Subcutaneous adipose tissue (tissue), 4 donors: ENCODE measurements around the gene MAGEB1. TPM values are rescaled to one million over a fixed set of nuclear protein-coding genes. Genes with fewer than 3 reads are reported as not detected.

Experiments
- CTCF ChIP-seq: fragments of 450-650 bp; IDR thresholded peaks from one replicate; pipeline ENCODE4 v1.5.1; 2016; ENCODE audit warnings: low read depth, mild to moderate bottlenecking, control low read depth, antibody characterized with exemption, moderate library complexity
- total RNA-seq, 4 donors: library from RNA; depleted of rRNA; stranded (reverse); fragments of >200 nt; gene quantifications; one replicate each; pipeline ENCODE4 v1.1.0, GENCODE V29; 2016

MAGEB1 gene
- total RNA-seq, 4 donors from 2014 or later: not detected

DNA sequence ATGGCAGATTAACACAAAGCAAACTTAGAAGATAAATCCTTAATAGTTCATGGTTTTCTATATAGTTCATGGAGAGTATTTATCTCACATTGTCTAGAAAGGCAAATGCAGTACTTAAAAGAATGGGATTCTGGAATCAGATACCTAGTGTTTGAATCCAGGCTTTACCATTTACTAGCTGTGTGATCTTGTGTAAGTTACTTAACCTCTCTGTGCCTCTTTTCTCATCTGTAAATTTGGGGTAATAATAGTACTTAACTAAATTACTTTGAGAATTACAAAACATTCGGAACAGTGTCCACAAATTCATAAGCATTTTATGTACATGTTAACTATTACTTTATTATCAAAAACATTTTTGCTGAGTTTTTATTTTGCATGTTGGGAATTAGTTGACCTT is 15.8 kb downstream of the MAGEB1 start:
- no peak for TF ChIP-seq CTCF

- TF ChIP-seq CTCF: no peak
These were observed 23.7 kb downstream of the MAGEB1 start for GRCh38 chrX:30270639-30271038.

- no peak for TF ChIP-seq CTCF
These were observed 28.6 kb downstream of the MAGEB1 start for GRCh38 chrX:30275498-30275897.

GRCh38 chrX:30278365-30278764 is 31.4 kb downstream of the MAGEB1 start:
- TF ChIP-seq CTCF: no peak

DNA sequence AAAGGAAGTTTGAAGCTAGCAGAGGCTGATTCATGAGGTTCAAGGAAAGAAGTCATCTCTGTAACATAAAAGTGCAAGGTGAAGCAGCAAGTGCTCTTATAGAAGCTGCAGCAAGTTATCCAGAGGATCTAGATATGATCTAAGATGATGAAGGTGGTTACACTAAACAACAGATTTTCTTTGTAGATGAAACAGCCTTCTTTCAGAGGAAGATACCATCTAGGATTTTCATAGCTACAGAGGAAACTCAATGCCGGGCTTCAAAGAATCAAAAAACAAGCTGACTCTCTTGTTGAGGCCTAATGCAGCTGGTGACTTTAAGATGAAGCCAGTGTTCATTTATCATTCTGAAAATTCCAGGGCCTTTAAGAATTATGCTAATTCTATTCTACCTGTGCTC is 33.5 kb downstream of the MAGEB1 start:
- TF ChIP-seq CTCF: no peak

DNA sequence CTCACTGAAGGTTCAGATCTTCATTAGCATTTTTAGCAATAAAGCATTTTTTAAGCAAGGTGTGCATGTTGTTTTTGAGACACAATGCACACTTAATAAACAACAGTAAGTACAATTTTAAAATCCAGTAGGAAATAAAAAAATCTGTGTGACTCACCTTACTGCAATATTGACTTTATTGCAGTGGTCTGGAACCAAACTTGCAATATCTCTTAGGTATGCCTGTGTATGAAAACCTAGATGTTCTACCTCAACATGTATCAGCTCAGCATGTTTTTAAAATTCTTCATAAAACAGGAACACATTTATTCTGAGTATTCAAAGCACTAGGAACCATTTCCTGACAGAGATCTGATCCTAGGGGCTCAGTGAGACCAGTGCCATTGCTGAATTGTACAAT is 35.6 kb downstream of the MAGEB1 start:
- TF ChIP-seq CTCF: no peak

- no peak for TF ChIP-seq CTCF
These were observed 36.7 kb downstream of the MAGEB1 start for GRCh38 chrX:30283456-30284200.
